Measurements from ENCODE around the gene TAL2. TPM values are rescaled to one million over a fixed set of nuclear protein-coding genes. Genes with fewer than 3 reads are reported as not detected.

TAL2 gene
- total RNA-seq, 1 experiment from 2014 or later = not detected

- in situ Hi-C loops (cut with HindIII; ENCODE audit: low pct_unique_long_range_greater_than_20kb, low sequenced_read_pairs) = no loop called here
- no peak for DNase-seq (ENCODE audit: low read depth, low spot score)
Observed at GRCh38 chr9:105670315-105670714, 8.1 kb downstream of the TAL2 start.

GRCh38 chr9:105670775-105671174 is 8.5 kb downstream of the TAL2 start:
- DNase-seq (ENCODE audit: low read depth, low spot score) = no peak
- in situ Hi-C loops (cut with HindIII; ENCODE audit: low pct_unique_long_range_greater_than_20kb, low sequenced_read_pairs) = no loop called here

- no peak for DNase-seq (ENCODE audit: low read depth, low spot score)
- in situ Hi-C loops (cut with HindIII; ENCODE audit: low pct_unique_long_range_greater_than_20kb, low sequenced_read_pairs) = no loop called here
Observed at GRCh38 chr9:105672711-105673234, 10.5 kb downstream of the TAL2 start.

- no peak for DNase-seq (ENCODE audit: low read depth, low spot score)
- in situ Hi-C loops (cut with HindIII; ENCODE audit: low pct_unique_long_range_greater_than_20kb, low sequenced_read_pairs) = no loop called here
Observed at GRCh38 chr9:105673850-105674387, 11.7 kb downstream of the TAL2 start.

GRCh38 chr9:105676351-105676923 is 14.2 kb downstream of the TAL2 start:
- in situ Hi-C loops (cut with HindIII; ENCODE audit: low pct_unique_long_range_greater_than_20kb, low sequenced_read_pairs) = no loop called here
- DNase-seq (ENCODE audit: low read depth, low spot score) = no peak

GRCh38 chr9:105678163-105678562 is 15.9 kb downstream of the TAL2 start:
- no peak for DNase-seq (ENCODE audit: low read depth, low spot score)
- in situ Hi-C loops (cut with HindIII; ENCODE audit: low pct_unique_long_range_greater_than_20kb, low sequenced_read_pairs) = no loop called here

GRCh38 chr9:105678781-105679180 is 16.5 kb downstream of the TAL2 start:
- no peak for DNase-seq (ENCODE audit: low read depth, low spot score)
- in situ Hi-C loops (cut with HindIII; ENCODE audit: low pct_unique_long_range_greater_than_20kb, low sequenced_read_pairs) = no loop called here

GRCh38 chr9:105679257-105680022 is 17.2 kb downstream of the TAL2 start:
- DNase-seq (ENCODE audit: low read depth, low spot score) = no peak
- in situ Hi-C loops (cut with HindIII; ENCODE audit: low pct_unique_long_range_greater_than_20kb, low sequenced_read_pairs) = no loop called here

GRCh38 chr9:105681313-105681712 is 19.1 kb downstream of the TAL2 start:
- in situ Hi-C loops (cut with HindIII; ENCODE audit: low pct_unique_long_range_greater_than_20kb, low sequenced_read_pairs) = no loop called here
- no peak for DNase-seq (ENCODE audit: low read depth, low spot score)

- DNase-seq (ENCODE audit: low read depth, low spot score) = no peak
- in situ Hi-C loops (cut with HindIII; ENCODE audit: low pct_unique_long_range_greater_than_20kb, low sequenced_read_pairs) = no loop called here
Observed at GRCh38 chr9:105681724-105682123, 19.5 kb downstream of the TAL2 start.

GRCh38 chr9:105683688-105684275 is 21.5 kb downstream of the TAL2 start:
- in situ Hi-C loops (cut with HindIII; ENCODE audit: low pct_unique_long_range_greater_than_20kb, low sequenced_read_pairs) = no loop called here
- DNase-seq (ENCODE audit: low read depth, low spot score) = no peak

GRCh38 chr9:105686936-105687335 is 24.7 kb downstream of the TAL2 start:
- in situ Hi-C loops (cut with HindIII; ENCODE audit: low pct_unique_long_range_greater_than_20kb, low sequenced_read_pairs) = no loop called here
- DNase-seq (ENCODE audit: low read depth, low spot score) = no peak

- in situ Hi-C loops (cut with HindIII; ENCODE audit: low pct_unique_long_range_greater_than_20kb, low sequenced_read_pairs) = no loop called here
- DNase-seq (ENCODE audit: low read depth, low spot score) = peak; percentile 50
Observed at GRCh38 chr9:105690742-105691141, 28.5 kb downstream of the TAL2 start.

GRCh38 chr9:105693435-105694189 is 31.4 kb downstream of the TAL2 start:
- DNase-seq (ENCODE audit: low read depth, low spot score) = peak; percentile 13
- in situ Hi-C loops (cut with HindIII; ENCODE audit: low pct_unique_long_range_greater_than_20kb, low sequenced_read_pairs) = no loop called here

GRCh38 chr9:105694190-105694847 is 32.1 kb downstream of the TAL2 start, which contains the start of gene TMEM38B:
Gene TMEM38B, plus strand, starts transcription at chr9:105694541. Its CDS starts 120 bp downstream, at chr9:105694661.
- in situ Hi-C loops (cut with HindIII; ENCODE audit: low pct_unique_long_range_greater_than_20kb, low sequenced_read_pairs) = no loop called here
- DNase-seq (ENCODE audit: low read depth, low spot score) = peak; percentile 76

- in situ Hi-C loops (cut with HindIII; ENCODE audit: low pct_unique_long_range_greater_than_20kb, low sequenced_read_pairs) = no loop called here
- peak; percentile 71 for DNase-seq (ENCODE audit: low read depth, low spot score)
Observed at GRCh38 chr9:105694848-105695581, 32.8 kb downstream of the TAL2 start.

Data from SK-MEL-5 (cell line).